HTR-8/SVneo (cell line): Measurements from ENCODE around the gene TRAF7.
A peak's percentile ranks its signal among the peaks of the same experiment; 100 is the strongest.
"Not testable (repeated sequence)": the region's sequence is repeated elsewhere in the genome, so short reads cannot be mapped to it uniquely, and the experiment has no call there.

Experiments
- DNase-seq: peaks from one replicate; pipeline ENCODE4 v3.0.0; 2011; ENCODE audit warnings: low spot score, mixed read lengths; ENCODE audit not compliant: insufficient read length
- FAIRE-seq: peaks from 2 replicates; lab custom pipeline; 2011; peaks lifted over from hg19 to GRCh38; lab: Jason Lieb, UNC

TRAF7 gene

DNA sequence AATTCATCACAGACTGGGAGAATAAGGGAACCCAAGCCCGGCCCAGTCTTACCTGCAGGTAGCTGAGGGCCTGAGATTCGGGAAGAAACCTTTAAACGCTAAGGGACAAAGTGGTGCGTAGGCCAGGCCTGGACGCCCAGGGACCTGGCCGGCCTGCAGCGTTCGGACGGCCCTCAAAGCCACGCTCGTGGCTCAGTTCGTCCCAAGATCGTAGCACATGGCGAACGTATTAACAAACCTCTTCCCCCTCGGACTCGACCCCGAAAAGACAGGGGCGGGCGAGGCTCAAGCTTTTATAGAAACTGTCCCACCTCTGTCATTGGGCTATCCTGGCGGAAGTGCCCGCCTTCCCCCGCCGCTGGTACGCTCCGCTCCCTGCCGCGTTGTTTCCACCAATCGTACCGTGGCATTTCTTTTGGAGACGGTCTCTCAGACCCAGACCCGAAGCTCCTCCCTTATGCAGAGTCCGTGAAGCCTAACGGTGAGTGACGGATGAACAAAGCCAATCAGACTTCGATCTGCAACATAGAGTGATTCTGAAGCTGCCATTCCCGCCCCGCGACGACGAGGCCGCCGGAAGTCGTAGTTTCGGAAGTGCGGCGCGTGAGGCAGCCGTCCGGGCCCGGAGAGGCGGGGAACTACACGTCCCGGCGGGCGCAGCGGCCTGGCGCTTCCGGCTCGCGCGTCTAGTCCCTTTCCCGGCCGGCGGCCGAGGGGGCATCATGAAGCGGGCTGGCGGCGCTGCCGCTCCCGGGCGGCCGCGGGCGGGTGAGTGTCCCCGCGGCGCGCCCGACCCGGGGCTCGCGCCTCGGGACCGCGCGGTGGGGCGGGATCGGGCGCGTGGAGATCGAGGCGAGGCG is at the start of gene TRAF7:
Gene TRAF7 (plus strand): TSS at position 692 of the 860 bp plus-strand sequence. CDS start 8,139 bp downstream, outside the sequence.
- FAIRE-seq = peak; percentile 95

DNA sequence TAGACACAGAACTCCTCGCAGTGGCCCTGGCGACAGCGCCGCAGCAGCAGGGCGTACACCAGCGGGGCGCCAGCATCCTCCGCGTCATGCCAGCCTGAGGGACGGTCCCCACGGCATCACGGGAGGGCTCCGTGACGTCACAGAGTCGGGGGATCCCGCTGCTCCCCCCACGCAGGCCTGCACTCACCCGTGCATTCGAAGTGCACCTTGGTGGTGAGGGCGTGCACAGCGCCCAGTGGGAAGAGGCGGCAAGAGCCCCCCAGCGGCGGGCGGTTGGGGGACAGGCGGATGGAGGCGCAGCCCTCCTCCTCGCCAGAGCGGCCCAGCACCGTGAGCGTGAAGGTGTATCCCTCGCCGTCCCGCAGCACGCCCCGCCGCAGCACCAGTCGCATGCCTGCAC is 49.4 kb upstream of the TRAF7 start:
- FAIRE-seq, DNase-seq: not testable (repeated sequence)

More for the DNA sequence above, at the start of gene TRAF7:
- peak; percentile 100 for DNase-seq

DNA sequence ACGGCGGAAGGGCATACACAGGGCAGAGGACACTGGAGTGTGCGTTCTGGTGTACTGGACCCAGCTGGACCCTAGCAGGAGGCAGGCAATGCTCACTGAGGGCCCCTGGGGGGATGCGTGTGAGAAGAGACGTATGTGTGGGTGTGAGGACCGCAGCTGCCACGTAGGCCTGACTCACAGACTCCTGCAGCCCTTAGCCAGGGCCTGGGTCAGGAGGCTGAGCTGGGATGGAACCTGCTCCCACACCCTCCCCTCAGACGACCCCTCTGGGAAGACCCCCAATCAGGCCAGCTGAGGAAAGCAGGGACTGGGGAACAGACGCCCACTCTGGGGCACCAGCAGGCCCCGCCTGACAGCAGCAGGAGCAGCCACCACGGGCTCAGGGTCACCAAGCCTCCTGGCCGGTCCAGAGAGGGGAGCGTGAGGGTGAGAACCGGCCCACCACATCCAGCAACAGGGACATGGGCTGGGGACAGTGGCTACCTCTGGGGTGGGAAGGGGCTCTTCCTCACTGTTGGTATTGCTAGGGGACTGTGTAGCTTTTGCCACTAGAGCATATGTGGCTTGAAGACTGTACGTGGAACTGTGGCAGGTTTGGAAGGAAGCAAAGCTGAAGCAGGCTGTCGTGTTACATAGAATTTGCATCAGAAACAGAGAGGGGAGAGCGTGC is 48.3 kb upstream of the TRAF7 start:
- FAIRE-seq, DNase-seq: not testable (repeated sequence)

DNA sequence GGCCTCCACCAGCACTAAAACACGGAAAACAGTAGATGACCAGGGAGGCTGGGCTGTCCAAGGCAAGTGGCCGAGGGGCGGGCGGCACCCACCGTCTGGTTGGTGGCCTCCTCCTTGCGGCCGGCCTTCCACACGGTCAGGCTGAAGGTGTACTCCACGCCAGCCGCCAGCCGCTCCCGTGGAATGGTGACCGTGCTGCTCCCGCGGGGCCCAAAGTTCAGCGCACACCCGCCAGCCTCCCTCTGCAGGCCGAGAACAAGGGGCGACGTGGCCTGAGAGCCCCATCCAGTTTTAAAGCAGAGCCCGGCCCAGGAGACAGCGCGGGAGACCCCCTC is 47.8 kb upstream of the TRAF7 start:
- DNase-seq, FAIRE-seq: not testable (repeated sequence)

DNA sequence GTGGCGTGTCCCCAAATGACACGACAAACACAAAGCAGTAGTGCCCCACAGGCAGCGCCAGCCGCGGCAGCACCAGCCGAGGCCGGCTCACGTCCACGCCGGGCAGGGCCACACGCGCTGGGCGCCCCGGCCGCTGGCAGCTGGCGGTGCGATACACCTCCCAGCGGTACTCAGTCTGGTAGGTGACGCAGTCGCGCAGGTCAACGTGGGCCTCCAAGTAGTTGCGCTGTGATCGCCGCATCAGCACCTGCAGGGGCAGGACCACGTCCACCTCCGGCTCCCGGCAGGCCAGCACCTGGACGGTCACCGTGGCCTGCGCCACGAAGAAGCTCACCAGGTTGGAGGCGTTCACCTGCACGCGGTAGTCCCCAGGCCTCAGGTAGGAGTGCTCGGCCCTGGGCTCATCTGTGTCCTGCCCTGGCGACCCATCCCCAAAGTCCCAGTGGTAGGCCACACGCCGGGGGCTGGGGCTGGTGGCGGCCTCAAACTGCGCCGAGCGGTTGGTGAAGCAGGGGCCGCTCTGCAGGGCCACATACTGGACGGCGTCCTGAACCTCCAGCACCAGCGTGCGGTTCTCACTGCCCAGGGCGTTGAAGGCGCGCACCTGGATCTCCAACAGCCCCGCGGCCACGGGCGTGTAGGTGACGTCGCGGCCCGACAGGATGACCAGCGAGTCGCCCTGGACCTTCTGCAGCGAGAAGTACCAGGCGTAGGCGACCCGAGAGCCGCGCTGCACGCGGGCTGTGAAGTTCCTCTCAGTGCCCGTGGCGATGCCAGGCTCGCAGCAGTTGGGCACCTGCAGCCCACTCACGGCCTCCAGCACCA is 46.9 kb upstream of the TRAF7 start:
- DNase-seq, FAIRE-seq: not testable (repeated sequence)

DNA sequence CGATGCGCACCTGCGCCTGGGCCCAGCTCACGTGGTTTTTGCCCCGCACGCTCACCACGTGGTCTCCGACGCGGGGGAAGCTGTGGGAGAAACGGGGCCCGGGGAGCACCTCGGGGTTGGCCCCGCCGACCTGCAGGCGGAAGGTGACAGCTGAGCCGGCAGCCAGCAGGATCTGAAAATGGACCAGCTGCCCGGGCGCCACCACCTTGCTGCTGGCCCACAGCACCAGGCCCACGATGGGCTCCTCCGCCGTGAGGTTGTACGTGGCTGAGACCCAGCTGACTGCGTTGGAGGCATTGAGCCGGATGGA is 46.4 kb upstream of the TRAF7 start:
- not testable (repeated sequence) for DNase-seq, FAIRE-seq

DNA sequence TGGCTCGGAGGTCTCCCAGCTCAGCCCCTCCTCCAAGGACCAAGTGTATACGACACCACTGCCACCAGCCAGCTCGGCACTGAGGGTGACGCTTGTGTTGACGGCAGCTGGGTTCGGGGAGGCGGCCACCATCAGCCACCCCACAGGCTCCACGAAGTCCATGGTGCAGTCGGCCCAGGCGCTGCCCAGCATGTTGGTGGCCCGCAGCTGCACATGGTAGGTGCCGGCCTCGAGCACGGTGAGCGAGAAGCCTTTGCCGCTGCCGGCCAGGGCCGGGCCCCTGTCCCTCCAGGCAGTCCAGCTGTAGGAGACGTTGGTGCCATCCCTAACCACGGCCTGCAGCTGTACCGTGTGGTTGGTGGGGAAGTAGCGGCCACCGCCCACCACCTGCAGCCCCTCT is 45.7 kb upstream of the TRAF7 start:
- FAIRE-seq, DNase-seq: not testable (repeated sequence)

DNA sequence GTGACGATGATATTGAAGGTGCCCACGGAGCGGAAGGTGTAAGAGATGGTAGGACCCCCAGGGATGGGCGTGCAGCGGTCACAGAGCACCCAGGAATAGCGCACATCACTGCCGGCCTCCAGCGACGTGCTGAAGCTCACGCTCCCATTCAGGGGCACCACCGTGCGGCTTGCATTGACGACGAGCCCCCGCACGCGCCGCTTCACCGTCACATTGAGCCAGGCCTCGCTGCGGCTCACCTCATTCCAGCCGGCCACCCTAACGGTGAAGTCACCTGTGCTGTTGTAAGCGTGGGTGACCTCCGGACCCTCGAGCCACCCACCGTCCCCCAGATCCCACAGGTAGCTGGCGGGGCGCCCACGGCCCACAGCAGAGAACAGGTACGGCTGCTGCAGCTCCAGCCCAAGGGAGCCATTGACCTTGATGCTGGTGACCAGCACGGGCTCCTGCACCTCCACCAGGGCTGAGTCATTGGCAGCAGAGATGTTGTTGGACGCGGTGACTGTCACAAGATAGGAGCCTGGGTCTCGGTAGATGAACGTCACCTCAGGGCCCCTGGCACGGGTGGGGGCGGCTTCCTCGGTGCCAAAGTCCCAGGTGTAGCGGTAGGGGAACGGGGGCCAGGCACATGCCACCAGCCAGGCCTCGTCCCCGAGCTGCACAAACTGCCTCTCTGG is 45.1 kb upstream of the TRAF7 start:
- not testable (repeated sequence) for DNase-seq, FAIRE-seq

DNA sequence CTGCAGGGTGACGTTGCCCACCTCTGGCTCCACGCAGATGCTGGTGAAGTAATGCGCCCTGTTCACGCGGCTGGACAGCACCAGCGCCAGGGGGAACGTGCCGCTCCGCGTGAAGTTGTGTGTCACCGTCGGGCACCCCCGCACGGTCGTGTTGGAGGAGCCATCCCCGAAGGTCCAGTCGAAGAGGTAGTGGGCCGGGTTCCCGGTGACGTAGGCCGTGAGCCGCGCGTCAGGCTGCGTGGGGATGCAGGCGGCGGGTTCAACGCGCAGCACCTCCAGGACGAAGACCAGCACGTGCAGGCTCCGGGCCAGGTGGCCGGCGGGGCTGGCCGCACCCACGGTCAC is 44.6 kb upstream of the TRAF7 start:
- DNase-seq, FAIRE-seq: not testable (repeated sequence)

DNA sequence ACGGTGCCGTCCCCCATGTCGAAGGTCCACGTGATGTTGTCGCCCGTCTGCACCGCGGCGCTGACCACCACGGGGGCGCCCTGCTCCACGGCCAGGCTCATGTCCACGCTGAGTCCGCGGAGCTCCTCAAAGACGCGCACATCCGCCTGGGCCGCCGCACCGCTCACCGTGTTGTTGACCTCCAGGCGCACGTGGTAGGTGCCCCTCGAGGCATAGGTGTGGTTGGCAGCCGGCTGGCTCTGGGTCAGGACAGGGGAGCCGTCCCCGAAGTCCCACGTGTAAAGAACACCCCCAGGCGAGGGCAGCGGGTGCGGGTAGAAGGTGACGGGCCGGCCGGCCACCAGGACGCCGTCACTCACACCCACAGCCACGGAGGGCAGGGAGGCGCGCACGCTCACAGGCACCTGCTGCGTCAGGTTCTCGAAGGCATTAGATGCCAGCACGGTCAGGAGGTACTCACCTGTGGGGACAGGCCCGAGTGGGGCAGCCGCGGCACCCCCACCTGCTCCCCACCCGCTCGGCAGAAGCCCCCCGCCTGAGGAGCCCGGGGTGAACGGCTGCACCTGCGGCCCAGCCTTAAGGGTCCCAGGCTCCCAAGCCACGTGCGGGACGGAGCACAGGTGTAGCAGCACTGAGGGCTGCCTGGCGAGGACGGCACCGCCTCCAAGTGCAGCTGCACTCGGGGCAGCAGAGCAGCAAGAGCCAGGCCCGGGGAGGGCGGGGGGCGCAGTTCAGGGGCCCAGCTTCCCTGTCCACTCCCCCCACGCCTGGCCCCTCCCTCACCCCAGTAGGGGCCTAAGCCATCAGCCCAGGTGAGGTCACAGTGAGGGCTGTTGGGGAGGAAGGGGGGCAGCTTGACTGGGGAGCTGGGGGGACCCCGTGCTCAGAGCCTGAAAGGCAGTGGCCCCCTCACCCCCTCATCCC is 43.9 kb upstream of the TRAF7 start:
- FAIRE-seq, DNase-seq: not testable (repeated sequence)

DNA sequence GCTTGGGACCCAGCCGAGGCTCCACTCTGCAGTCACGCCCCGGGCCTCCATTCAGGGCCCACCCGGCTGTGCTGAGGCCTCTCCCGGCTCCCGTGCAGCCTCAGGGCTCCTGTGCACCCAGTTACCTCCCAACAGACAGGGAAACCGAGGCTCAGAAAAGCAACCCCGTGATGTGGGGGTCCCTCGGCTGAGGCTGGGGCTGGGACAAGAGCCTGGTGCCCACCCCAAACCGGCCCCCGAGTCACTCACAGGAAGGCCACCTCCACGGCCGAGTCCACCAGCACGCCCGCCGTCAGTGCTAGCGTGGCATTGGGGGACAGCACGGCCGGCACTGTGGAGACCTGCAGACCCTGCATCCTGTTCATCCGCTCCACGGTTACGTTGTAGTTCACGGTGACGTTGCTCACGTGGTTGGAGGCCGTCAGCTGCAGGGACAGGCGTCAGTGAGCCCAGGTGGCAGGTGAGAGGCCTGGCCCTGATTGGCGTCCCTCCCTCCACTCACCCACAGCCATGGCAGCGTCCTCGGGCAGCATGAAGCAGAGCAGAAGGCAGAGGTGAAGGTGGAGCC is 43.0 kb upstream of the TRAF7 start:
- not testable (repeated sequence) for DNase-seq, FAIRE-seq

DNA sequence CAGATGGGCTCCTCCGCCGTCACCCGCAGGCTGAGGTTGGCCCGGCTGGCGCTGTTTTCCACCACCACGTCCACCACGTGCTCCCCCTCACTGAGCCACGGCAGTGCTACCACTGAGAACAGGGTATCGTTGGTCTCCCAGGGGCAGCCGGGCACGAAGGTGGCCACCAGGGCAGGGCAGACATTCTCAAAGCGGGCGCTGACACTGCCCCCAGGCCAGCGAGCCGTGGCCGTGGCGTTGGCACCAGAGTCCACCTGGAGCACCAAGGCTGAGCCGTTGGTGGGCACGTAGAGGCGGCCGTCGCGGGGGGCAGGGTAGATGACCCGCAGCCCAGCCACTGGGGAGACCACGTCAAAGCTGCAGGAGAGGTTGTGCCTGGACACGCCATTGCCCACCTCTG is 41.4 kb upstream of the TRAF7 start:
- not testable (repeated sequence) for FAIRE-seq, DNase-seq

DNA sequence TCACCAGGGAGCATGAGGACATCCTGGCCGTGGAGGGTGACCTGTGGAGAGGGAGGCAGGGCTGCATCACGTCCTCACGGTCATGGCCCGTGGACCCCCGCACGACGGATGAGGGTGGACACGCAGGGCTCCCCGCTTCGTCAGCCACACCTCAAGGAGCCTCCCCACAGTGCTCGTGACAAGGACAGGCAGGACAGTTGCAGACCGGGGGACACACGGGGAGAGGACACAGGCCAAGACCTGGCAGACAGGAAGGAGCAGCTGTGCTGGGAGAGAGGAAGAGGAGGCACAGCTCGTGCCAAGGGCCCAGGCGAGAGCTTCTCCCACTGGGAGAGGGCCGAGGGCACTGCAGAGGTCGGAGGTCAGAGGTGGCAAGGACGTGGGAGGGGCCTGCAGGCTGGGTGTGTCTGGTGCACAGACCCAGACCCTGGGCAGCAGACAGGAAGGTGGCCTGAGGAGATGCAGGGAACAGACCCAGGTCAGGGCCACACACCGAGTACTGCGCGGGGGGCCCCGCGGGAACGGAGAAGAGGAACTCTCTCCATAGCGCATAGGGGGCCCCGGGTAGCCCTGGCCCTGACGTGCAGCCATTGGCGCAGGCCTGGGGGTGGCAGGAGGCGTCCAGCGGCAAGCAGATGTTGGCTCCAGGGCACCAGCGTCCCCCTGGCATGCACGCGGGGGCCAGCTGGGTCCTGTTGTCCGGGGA is 40.5 kb upstream of the TRAF7 start:
- DNase-seq, FAIRE-seq: not testable (repeated sequence)

DNA sequence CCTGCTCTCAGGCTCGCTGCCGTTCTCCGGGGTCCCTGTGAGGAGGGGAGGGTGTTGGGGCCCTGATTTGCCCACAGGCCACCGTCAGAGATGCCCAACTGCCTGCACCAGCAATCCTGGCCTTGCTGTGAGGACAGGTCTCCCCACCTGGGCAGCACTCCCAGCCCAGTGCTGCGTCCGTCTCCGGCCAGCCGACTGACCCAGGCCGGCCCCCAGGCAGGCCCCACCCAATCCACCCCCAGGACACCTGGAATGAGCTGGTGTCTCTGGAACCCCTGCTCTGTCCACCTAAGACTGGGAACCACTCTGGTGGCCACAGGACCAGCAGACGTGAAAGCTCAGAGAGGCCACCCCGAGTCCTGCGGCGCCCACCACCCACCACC is 40.0 kb upstream of the TRAF7 start:
- DNase-seq (no peak), FAIRE-seq (no peak)

DNA sequence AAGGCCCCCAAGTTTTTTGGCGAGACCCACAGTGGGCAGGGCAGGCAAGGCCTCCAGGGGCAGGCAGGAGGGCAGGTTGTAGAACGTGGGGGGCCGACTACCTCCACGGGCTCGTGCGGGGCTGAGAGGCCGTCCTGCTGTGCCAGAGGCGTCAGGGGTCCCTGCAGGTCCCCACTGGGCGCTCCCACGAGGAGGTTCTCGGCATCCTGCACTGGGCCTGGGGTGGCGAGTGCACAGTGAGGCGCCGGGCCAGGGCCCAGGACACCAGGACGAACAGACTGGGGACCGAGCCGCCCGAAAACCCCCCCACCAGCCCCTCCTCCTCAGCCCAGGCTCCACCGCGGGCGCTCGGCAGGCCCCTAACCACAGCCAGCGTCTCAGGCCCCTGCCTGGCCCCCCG is 39.2 kb upstream of the TRAF7 start:
- FAIRE-seq, DNase-seq: not testable (repeated sequence)

DNA sequence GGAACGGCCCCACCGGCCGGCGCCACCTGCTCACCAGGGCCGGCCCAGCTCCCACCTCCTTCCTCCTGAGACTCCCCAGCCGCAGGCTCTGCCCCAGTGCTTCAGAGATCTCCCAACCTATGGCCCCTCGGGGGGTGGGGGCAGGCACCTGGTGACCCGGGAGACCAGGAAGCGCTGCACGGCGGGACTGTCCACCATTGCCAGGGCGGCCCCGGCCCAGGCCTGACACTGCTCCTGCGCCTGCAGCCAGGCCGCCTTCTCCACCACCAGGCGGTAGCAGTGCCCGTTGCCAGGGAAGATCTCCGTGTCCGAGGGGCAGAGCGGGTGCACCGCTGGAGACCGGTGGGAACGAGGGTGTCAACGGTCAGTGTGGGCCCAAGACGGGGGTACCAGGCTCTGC is 38.2 kb upstream of the TRAF7 start:
- not testable (repeated sequence) for FAIRE-seq, DNase-seq

DNA sequence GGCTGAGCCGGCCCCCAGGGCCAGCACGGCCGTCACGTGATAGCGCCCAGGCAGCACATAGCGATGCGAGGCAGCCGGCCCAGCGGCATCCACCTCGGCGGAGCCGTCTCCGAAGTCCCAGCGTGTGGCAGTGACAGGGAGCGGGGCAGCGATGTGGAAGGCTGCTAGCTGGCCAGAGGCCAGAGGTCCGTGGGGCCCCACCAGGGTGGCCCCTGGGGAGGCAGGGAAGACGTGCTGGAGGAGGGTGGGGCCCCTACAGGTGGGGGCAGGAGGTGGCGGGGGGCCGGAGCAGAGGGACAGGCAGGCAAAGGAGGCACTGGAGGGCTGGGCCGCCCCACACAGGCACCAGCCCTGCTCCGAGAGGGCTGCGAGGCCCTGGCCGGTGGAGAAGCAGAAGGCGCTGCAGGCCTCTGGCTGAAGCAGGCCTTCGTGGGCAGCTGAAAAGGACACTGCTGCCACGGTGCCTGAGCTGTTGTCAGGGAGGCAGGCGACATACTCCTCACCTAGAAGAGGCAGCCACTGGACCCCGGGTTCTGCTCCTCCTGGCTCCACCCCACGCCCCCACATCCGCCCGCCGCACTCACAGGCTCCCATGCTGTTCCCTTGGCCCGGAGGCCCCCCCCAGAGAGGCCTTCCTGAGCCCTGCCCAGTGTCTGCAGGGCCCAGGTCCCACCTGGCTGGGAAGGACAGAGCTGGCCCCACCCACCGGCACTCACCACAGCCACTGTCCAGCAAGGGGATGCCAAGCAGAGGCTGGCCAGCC is 37.4 kb upstream of the TRAF7 start:
- FAIRE-seq, DNase-seq: not testable (repeated sequence)
